ENCODE results near the gene CDC42EP4. TPM values are rescaled to one million over a fixed set of nuclear protein-coding genes. Genes with fewer than 3 reads are reported as not detected.

CDC42EP4 gene
- total RNA-seq, 1 donor from 2014 or later: 84.2 TPM

DNA sequence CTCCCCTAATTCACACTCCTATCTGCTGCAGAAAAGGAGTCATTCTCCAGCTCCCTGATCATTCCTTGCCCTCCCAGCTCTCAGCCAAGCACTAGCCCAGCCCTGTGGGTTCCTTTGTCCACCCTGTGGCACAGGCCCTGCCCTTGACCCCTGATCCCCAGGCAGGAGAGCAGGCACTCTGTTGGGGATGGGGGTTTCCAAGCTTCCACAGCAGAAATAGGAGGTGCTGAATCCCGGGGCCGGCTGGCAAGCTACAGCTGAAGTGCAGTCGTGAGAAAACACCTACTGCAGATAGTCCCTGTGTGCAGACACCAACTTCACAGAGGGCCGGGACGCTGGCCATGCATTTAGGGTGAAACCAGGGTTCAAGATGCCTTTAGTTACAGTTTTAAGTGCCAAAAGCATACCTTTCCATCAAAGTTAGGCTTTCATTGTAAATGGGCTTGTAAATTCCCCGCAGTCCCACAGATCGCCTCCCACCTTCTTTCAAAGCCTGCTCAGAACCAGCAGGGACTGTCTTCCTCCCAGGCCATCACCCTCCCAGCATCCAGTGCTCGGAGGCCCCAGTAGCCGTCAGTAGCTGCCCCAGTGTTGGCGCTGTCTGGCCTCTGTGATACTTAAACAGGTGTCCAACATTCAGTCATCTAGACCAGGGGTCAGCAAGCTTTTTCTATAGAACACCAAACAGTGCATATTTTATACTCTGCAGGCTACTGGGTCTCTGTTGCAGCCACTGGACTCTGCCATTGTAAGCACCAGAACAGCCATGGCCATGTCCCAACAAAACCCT is 60.8 kb downstream of the CDC42EP4 start:
- DNase-seq: no peak

DNA sequence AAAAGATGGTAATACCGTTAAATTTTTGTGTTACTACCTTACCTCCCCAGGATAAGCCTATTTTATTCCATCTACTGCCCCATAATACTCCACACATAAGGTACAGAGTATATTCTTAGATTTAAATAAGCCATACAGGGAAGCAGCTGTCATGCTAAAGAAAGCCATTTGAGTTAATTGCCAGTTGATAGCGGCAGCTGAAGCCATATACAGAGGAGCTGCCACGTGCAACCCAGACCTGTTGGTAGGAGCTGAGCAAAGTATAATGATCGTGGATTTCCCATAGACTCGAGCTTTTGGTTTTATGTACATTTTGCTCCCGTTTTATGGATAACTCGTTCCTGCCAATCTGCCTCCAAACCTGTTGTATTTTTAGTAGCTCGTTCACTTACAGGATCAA is 62.1 kb downstream of the CDC42EP4 start:
- DNase-seq: no peak

DNA sequence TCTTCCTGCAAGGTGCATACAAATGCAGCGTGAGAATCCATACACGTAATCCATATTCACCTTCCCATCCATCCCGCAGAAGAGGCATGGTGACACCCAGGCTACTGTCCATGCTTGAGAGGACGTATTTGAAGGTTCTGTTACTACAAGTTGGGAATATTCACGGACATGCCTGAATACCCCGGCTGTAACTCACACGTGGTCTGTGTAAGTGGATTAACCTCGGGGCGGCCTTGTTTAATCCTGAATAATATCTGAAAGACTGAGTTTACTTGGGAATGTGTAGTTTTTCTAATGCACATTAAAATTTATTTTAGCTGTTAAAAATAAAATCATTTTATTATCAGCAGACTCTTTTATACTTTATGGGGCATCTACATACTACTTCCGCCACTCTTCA is 63.3 kb downstream of the CDC42EP4 start:
- no peak for DNase-seq

DNA sequence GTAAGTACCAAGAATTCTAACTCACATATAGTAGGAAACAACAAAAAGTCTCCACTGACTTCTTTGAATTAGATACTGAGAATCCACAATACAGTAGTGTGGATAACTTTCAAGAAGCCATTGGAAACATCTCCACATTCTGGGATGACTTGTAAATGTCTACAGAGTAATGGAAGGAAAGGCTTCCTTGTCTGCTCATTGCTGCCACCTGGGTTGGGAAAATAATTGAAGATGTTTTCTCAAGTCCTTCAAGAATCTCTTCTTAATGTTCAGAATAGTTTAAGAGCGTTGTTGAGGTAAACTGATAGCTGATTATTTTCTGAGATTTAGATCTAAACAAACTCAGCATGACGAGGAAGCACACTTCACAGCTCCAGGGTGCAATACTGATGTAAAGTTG is 64.1 kb downstream of the CDC42EP4 start:
- DNase-seq: no peak

DNA sequence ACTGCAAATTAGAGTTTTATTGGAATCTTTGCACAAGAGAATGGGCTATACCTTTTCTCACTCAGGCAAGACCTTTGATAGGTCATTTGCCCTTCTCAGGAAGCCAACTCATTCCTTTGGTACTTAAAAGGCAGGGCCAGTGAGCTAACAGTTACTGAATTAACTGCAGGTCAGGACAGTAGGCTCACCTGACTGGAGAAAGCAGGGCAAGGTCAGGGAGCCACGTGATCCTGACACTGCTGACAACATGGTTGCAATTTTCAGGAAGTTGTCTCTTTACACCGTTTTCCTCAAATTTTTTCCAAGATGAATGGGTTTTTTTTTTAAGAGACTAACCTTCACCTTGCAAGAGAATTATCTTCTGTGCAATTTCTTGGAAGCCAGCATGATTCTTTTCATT is 71.2 kb downstream of the CDC42EP4 start:
- no peak for DNase-seq

DNA sequence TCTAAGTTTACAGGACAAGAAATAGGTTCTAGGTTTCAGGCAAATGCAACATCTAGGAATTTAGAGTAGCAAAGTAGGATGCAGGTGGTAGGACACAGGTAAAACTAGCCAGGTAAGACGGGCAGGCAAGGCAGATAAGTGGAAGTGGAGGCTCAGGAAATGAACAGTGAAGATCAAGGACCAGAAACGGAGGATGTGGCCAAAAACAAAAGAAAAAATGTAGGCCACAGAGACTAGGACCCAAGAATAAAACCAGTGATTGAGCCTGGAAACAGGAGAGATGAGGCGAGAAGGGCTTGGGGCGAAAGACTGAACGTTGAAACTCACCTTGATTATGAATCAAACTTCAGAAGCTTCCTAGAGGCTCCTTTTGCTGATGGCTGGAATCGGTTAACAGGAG is 74.1 kb downstream of the CDC42EP4 start:
- no peak for DNase-seq

DNA sequence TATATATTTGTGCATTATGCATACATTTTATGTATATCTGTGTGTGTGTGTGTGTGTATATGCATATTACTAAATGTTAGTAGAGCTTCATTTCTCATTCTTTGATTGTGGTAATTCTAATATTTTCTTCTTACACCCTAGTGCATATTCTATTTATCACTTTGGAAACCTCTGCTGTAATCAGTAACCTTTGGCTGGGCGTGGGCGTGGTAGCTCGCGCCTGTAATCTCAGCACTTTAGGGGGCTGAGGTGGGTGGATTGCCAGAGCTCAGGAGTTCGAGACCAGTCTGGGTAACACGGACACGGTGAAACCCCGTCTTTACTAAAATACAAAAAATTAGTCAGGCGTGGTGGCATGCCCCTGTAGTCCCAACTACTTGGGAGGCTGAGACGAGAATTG is 77.1 kb downstream of the CDC42EP4 start:
- no peak for DNase-seq

Other genes with a start within 250 kb of the CDC42EP4 start
- gene SLC39A11, start 219.3 kb downstream of the CDC42EP4 start, total RNA-seq: 9.5 TPM
- 44.5 TPM for gene SSTR2, start 147.0 kb downstream of the CDC42EP4 start, total RNA-seq
- gene COG1, start 118.9 kb downstream of the CDC42EP4 start, total RNA-seq: 19.3 TPM
- not detected for gene CPSF4L, start 50.1 kb downstream of the CDC42EP4 start, total RNA-seq